SK-N-SH (cell line): ENCODE data around the gene CHM. TPM values are rescaled to one million over a fixed set of nuclear protein-coding genes. Genes with fewer than 3 reads are reported as not detected.

ENCODE experiments used
- CTCF ChIA-PET: fragments of 300-600, 350-600 bp; formaldehyde crosslinking; extraction: SDS; loops from one replicate; lab custom pipeline; 2021; lab: Yijun Ruan, JAX
- POLR2A ChIA-PET: fragments of 350-600 bp; sonication (Branson Sonifier 250); formaldehyde crosslinking; extraction: SDS; loops from one replicate; lab custom pipeline; 2020; ENCODE audit warnings: antibody characterized with exemption, inconsistent platforms; lab: Yijun Ruan, JAX
- DNase-seq: peaks from one replicate; pipeline ENCODE4 v3.0.0; 2012
- H2AFZ ChIP-seq: fragments of 200-600 bp; sonication (generic); 2 replicates; pipeline ENCODE4 v1.8.1; 2016; ENCODE audit warnings: antibody characterized with exemption, mild to moderate bottlenecking, low read depth
- H3F3A ChIP-seq: fragments of 200-600 bp; sonication (generic); replicated peaks from 2 replicates; pipeline ENCODE3; 2016; ENCODE audit warnings: antibody characterized with exemption, mild to moderate bottlenecking; ENCODE audit not compliant: insufficient read depth
- H3K27ac ChIP-seq, 2 experiments: fragments of 200-500 bp in 1 of 2; fragments of 200-600 bp in 1 of 2; sonication (Bioruptor generic) in 1 of 2; sonication (generic), shearing (Covaris generic) in 1 of 2; 2 replicates each; pipeline versions ENCODE4 v1.5.1 to v1.6.1; 2014 to 2016; ENCODE audit warnings: low read depth in 2 of 2, inconsistent platforms in 1 of 2, low read length in 1 of 2, mild to moderate bottlenecking in 1 of 2, mixed read lengths in 1 of 2
- H3K27me3 ChIP-seq: fragments of 200-600 bp; sonication (generic), shearing (Covaris generic); 2 replicates; pipeline ENCODE4 v1.6.1; 2016; ENCODE audit warnings: mixed run types; ENCODE audit not compliant: insufficient read depth
- H3K36me3 ChIP-seq, 2 experiments: fragments of 200-500 bp in 1 of 2; fragments of 200-600 bp in 1 of 2; sonication (Bioruptor generic) in 1 of 2; sonication (generic) in 1 of 2; replicated peaks in 1 of 2; 2 replicates each; pipeline versions ENCODE3 to v1.5.1; 2014 to 2016; ENCODE audit warnings: low read length in 1 of 2, mild to moderate bottlenecking in 1 of 2; ENCODE audit not compliant: insufficient read depth in 2 of 2, control insufficient read depth in 1 of 2
- H3K4me1 ChIP-seq, 2 experiments: fragments of 200-500 bp in 1 of 2; fragments of 200-600 bp in 1 of 2; sonication (Bioruptor generic) in 1 of 2; sonication (generic), shearing (Covaris generic) in 1 of 2; 2 replicates each; pipeline versions ENCODE4 v1.5.1 to v1.6.1; 2014 to 2016; ENCODE audit warnings: low read depth in 1 of 2, low read length in 1 of 2, mixed run types in 1 of 2; ENCODE audit not compliant: insufficient read depth in 2 of 2, control insufficient read depth in 1 of 2
- H3K4me2 ChIP-seq: fragments of 200-600 bp; sonication (generic), shearing (Covaris generic); 2 replicates; pipeline ENCODE4 v1.6.1; 2017; ENCODE audit warnings: mixed run types
- H3K4me3 ChIP-seq, 2 experiments: fragments of 200-500 bp in 1 of 2; fragments of 200-600 bp in 1 of 2; sonication (Bioruptor generic) in 1 of 2; sonication (generic), shearing (Covaris generic) in 1 of 2; 2 replicates each; pipeline versions ENCODE4 v1.5.1 to v1.8.1; 2014 to 2016; ENCODE audit warnings: low read depth in 2 of 2, inconsistent platforms in 1 of 2, low read length in 1 of 2, mild to moderate bottlenecking in 1 of 2, mixed read lengths in 1 of 2, moderate library complexity in 1 of 2
- H3K79me2 ChIP-seq: fragments of 200-600 bp; sonication (generic); 2 replicates; pipeline ENCODE4 v1.8.1; 2017; ENCODE audit warnings: mild to moderate bottlenecking; ENCODE audit not compliant: insufficient read depth
- H3K9ac ChIP-seq: fragments of 200-600 bp; sonication (generic); 2 replicates; pipeline ENCODE4 v1.6.1; 2017; ENCODE audit warnings: mixed run types
- H3K9me2 ChIP-seq: fragments of 200-600 bp; sonication (generic); 2 replicates; pipeline ENCODE4 v1.6.1; 2017; ENCODE audit warnings: mixed run types
- H3K9me3 ChIP-seq: fragments of 200-600 bp; sonication (generic); 2 replicates; pipeline ENCODE4 v1.6.1; 2017; ENCODE audit warnings: mixed run types, mild to moderate bottlenecking, moderate library complexity
- H4K20me1 ChIP-seq: fragments of 200-600 bp; sonication (generic); 2 replicates; pipeline ENCODE4 v1.6.1; 2017; ENCODE audit warnings: mild to moderate bottlenecking, mixed run types; ENCODE audit not compliant: insufficient read depth
- CHD2 ChIP-seq: fragments of 150-350 bp; IDR thresholded peaks from 2 replicates; pipeline ENCODE4 v1.6.1; 2018; ENCODE audit warnings: low read length; ENCODE audit not compliant: partially characterized antibody
- ELF1 ChIP-seq: IDR thresholded peaks from 2 replicates; pipeline ENCODE4 v1.4.0; 2012
- FOSL2 ChIP-seq: IDR thresholded peaks from 2 replicates; pipeline ENCODE4 v1.4.0; 2012; ENCODE audit warnings: low read depth, mild to moderate bottlenecking, moderate library complexity, borderline replicate concordance
- FOXM1 ChIP-seq: IDR thresholded peaks from 2 replicates; pipeline ENCODE4 v1.4.0; 2012; ENCODE audit warnings: low read depth, mild to moderate bottlenecking
- GATA2 ChIP-seq: sonication (generic); formaldehyde crosslinking; IDR thresholded peaks from 2 replicates; pipeline ENCODE4 v1.5.0; 2020; ENCODE audit warnings: mild to moderate bottlenecking, missing genetic modification reagents
- JUND ChIP-seq: IDR thresholded peaks from 2 replicates; pipeline ENCODE4 v1.4.0; 2012
- MXI1 ChIP-seq: IDR thresholded peaks from 2 replicates; pipeline ENCODE4 v1.6.1; 2012; ENCODE audit warnings: mild to moderate bottlenecking, low read depth, low read length, improper control_type of control experiment
- NFIC ChIP-seq: IDR thresholded peaks from 2 replicates; pipeline ENCODE4 v1.4.0; 2012; ENCODE audit warnings: borderline replicate concordance
- NRF1 ChIP-seq: IDR thresholded peaks from 2 replicates; pipeline ENCODE4 v1.6.1; 2012; ENCODE audit warnings: low read depth, mild to moderate bottlenecking, low read length
- RXRA ChIP-seq: IDR thresholded peaks from 2 replicates; pipeline ENCODE4 v1.4.0; 2012; ENCODE audit warnings: low read depth, mild to moderate bottlenecking, borderline replicate concordance
- TEAD4 ChIP-seq: IDR thresholded peaks from 2 replicates; pipeline ENCODE4 v1.4.0; 2012; ENCODE audit warnings: mild to moderate bottlenecking, borderline replicate concordance; ENCODE audit not compliant: insufficient read depth
- YY1 ChIP-seq: IDR thresholded peaks from 2 replicates; pipeline ENCODE4 v1.4.0; 2012; ENCODE audit warnings: low read depth, mild to moderate bottlenecking
- polyA plus RNA-seq, 3 experiments: library from polyadenylated mRNA; depleted of rRNA; stranded (reverse); fragments of >200 nt; gene quantifications; 2 replicates each; pipeline ENCODE4 v1.2.3, GENCODE V29; 2012
- TF ChIP-seq, protein P1 (sequence below): IDR thresholded peaks from 2 replicates; pipeline ENCODE4; 2012
- TF ChIP-seq, protein P2 (sequence below): IDR thresholded peaks from 2 replicates; pipeline ENCODE4 v1.4.0; 2012; ENCODE audit warnings: low read depth
- TF ChIP-seq, protein P3 (sequence below): IDR thresholded peaks from 2 replicates; pipeline ENCODE4 v1.4.0; 2012; ENCODE audit warnings: low read depth, borderline replicate concordance
- TF ChIP-seq, protein P4 (sequence below): fragments of 150-350 bp; IDR thresholded peaks from 2 replicates; pipeline ENCODE4 v1.6.1; 2017; ENCODE audit warnings: antibody characterized with exemption, low read length, low read depth, borderline replicate concordance

CHM gene
- polyA plus RNA-seq, 1 of the 3 experiments (the other 2 are of a cell fraction) = 12.8 TPM

DNA sequence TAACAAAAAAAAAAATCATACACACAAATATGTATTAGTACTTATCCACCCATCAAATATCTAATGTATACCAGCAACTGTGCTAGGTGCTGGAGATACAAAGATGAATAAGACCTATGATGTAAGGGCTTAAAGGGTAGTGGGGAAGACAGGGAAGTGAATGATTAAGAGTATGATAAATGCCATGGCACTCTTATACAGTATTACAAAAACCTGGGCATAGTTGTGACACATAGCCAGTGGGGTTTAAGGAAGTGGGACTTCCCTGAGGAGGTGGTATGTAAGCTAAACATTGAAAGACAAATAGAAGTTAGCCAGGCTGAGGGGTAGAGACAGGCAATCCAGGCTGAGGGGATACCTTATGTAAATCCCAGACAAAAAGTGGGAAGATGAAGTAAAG is 23.5 kb downstream of the CHM start:
- Histone ChIP-seq H3K9me3 (no peaks in the 10 kb centered on the region), H3K9ac (no peak overlapping the region), H3K36me3 (peaks cover 19 to 33% of the 10 kb centered on the region in 2 experiments), H2AFZ (no peak overlapping the region), H3K4me2 (no peak overlapping the region), H3K27me3 (no peaks in the 10 kb centered on the region), H3F3A (no peaks in the 10 kb centered on the region), H3K4me3 (no peak overlapping the region), H3K27ac (no peak overlapping the region), H4K20me1 (no peaks in the 10 kb centered on the region; the same call in 1 of the 2 replicates), H3K79me2 (peaks cover 21% of the 10 kb centered on the region), H3K9me2 (no peaks in the 10 kb centered on the region), H3K4me1 (no peaks in the 10 kb centered on the region; a peak in 2 of 4 replicates)
- CTCF ChIA-PET = no interaction called here
- POLR2A ChIA-PET = no interaction called here
- DNase-seq = no peak
- no peak for TF ChIP-seq JUND
- TF ChIP-seq, protein P1, sequence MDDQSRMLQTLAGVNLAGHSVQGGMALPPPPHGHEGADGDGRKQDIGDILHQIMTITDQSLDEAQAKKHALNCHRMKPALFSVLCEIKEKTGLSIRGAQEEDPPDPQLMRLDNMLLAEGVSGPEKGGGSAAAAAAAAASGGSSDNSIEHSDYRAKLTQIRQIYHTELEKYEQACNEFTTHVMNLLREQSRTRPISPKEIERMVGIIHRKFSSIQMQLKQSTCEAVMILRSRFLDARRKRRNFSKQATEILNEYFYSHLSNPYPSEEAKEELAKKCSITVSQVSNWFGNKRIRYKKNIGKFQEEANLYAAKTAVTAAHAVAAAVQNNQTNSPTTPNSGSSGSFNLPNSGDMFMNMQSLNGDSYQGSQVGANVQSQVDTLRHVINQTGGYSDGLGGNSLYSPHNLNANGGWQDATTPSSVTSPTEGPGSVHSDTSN = no peak
- TF ChIP-seq CHD2 = no peak
- TF ChIP-seq, protein P2, sequence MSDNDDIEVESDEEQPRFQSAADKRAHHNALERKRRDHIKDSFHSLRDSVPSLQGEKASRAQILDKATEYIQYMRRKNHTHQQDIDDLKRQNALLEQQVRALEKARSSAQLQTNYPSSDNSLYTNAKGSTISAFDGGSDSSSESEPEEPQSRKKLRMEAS = no peak
- no peak for TF ChIP-seq GATA2 (CRISPR knock-in tag)
- TF ChIP-seq, protein P3, sequence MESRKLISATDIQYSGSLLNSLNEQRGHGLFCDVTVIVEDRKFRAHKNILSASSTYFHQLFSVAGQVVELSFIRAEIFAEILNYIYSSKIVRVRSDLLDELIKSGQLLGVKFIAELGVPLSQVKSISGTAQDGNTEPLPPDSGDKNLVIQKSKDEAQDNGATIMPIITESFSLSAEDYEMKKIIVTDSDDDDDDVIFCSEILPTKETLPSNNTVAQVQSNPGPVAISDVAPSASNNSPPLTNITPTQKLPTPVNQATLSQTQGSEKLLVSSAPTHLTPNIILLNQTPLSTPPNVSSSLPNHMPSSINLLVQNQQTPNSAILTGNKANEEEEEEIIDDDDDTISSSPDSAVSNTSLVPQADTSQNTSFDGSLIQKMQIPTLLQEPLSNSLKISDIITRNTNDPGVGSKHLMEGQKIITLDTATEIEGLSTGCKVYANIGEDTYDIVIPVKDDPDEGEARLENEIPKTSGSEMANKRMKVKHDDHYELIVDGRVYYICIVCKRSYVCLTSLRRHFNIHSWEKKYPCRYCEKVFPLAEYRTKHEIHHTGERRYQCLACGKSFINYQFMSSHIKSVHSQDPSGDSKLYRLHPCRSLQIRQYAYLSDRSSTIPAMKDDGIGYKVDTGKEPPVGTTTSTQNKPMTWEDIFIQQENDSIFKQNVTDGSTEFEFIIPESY = no peak
- no peak for TF ChIP-seq NRF1
- TF ChIP-seq NFIC = no peak
- no peak for TF ChIP-seq YY1
- TF ChIP-seq ELF1 = no peak
- TF ChIP-seq TEAD4 = no peak
- TF ChIP-seq, protein P4, sequence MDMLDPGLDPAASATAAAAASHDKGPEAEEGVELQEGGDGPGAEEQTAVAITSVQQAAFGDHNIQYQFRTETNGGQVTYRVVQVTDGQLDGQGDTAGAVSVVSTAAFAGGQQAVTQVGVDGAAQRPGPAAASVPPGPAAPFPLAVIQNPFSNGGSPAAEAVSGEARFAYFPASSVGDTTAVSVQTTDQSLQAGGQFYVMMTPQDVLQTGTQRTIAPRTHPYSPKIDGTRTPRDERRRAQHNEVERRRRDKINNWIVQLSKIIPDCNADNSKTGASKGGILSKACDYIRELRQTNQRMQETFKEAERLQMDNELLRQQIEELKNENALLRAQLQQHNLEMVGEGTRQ = no peak
- no peak for TF ChIP-seq FOXM1
- no peak for TF ChIP-seq FOSL2
- no peak for TF ChIP-seq RXRA
- no peak for TF ChIP-seq MXI1
